ENCODE data around the gene FRMD8. TPM values are rescaled to one million over a fixed set of nuclear protein-coding genes. Genes with fewer than 3 reads are reported as not detected.
A peak's percentile ranks its signal among the peaks of the same experiment; 100 is the strongest.

Gene FRMD8
- total RNA-seq, 2 donors from 2014 or later, result 39.7 to 53.4 TPM

- peak; percentile 72 to 75 for DNase-seq (ENCODE audit: low spot score in 2 of 2)
- H3K36me3 Mint-ChIP-seq, result peaks cover 62 to 64% of the 10 kb centered on the region in 2 donors
- peak overlapping the region; percentile 99 to 100 for H3K27ac Mint-ChIP-seq
- ATAC-seq, result no peak
- H3K9me3 Mint-ChIP-seq, result peaks cover 0 to 10% of the 10 kb centered on the region in 2 donors
These were observed 38.0 kb downstream of the FRMD8 start for GRCh38 chr11:65424205-65425104.

DNA sequence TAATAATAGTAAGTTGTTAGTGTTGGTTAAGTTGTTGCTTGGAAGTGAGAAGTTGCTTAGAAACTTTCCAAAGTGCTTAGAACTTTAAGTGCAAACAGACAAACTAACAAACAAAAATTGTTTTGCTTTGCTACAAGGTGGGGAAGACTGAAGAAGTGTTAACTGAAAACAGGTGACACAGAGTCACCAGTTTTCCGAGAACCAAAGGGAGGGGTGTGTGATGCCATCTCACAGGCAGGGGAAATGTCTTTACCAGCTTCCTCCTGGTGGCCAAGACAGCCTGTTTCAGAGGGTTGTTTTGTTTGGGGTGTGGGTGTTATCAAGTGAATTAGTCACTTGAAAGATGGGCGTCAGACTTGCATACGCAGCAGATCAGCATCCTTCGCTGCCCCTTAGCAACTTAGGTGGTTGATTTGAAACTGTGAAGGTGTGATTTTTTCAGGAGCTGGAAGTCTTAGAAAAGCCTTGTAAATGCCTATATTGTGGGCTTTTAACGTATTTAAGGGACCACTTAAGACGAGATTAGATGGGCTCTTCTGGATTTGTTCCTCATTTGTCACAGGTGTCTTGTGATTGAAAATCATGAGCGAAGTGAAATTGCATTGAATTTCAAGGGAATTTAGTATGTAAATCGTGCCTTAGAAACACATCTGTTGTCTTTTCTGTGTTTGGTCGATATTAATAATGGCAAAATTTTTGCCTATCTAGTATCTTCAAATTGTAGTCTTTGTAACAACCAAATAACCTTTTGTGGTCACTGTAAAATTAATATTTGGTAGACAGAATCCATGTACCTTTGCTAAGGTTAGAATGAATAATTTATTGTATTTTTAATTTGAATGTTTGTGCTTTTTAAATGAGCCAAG lies 38.9 kb downstream of the FRMD8 start:
- ATAC-seq, result peak; percentile 9 to 29
- Mint-ChIP-seq H3K36me3 (peaks cover 58 to 63% of the 10 kb centered on the region in 2 donors), H3K9me3 (peaks cover 0 to 10% of the 10 kb centered on the region in 2 donors), H3K27ac (peak overlapping the region; percentile 99 to 100)
- peak; percentile 75 to 81 for DNase-seq (ENCODE audit: low spot score in 2 of 2)

- Mint-ChIP-seq H3K36me3 (peaks cover 58 to 63% of the 10 kb centered on the region in 2 donors), H3K27ac (peak overlapping the region; percentile 99 to 100), H3K9me3 (peaks cover 0 to 10% of the 10 kb centered on the region in 2 donors)
- DNase-seq (ENCODE audit: low spot score in 2 of 2) (peak in 1 of 2 donors; percentile 41), ATAC-seq (peak; percentile 32 to 40)
These were observed 39.8 kb downstream of the FRMD8 start for GRCh38 chr11:65425971-65426838.

GRCh38 chr11:65426839-65427690 lies 40.6 kb downstream of the FRMD8 start:
- DNase-seq (ENCODE audit: low spot score in 2 of 2), result peak in 1 of 2 donors; percentile 70
- Mint-ChIP-seq H3K36me3 (peaks cover 58 to 63% of the 10 kb centered on the region in 2 donors), H3K9me3 (peaks cover 0 to 10% of the 10 kb centered on the region in 2 donors), H3K27ac (peak overlapping the region; percentile 99 to 100)
- peak; percentile 3 to 10 for ATAC-seq

- Mint-ChIP-seq H3K36me3 (peaks cover 52 to 57% of the 10 kb centered on the region in 2 donors), H3K9me3 (peaks cover 0 to 10% of the 10 kb centered on the region in 2 donors), H3K27ac (peak overlapping the region; percentile 99 to 100)
- DNase-seq (ENCODE audit: low spot score in 2 of 2), result peak in 1 of 2 donors; percentile 71
- peak; percentile 5 to 12 for ATAC-seq
These were observed 41.5 kb downstream of the FRMD8 start for GRCh38 chr11:65427691-65428577.

DNA sequence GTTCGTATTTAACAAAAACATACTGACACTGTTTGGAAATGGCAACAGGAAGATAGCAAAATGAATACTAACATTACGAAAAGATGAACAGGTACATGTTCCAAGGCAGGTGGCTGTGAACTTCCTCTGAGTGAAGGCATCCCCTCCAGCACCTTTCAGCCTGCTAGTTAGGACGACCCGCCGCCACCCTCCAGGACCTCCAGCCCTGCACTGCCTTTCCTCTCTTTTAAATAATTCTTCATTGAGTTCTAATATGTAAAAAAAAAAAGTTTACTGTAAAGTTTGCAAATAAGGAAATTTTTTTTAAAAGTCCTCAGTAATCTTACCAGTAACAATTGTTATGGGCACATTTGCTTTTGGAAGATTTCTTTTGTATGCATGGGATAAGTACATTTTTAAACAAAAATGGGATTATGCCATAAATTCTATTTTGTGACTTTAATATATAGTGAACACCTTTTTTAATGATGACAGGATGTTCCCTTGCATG lies 42.2 kb downstream of the FRMD8 start:
- H3K27ac Mint-ChIP-seq, result peak overlapping the region; percentile 99 to 100
- peaks cover 45 to 54% of the 10 kb centered on the region in 2 donors for H3K36me3 Mint-ChIP-seq
- peaks cover 0 to 10% of the 10 kb centered on the region in 2 donors for H3K9me3 Mint-ChIP-seq
- DNase-seq (ENCODE audit: low spot score in 2 of 2) (peak in 1 of 2 donors; percentile 54), ATAC-seq (no peak)

DNA sequence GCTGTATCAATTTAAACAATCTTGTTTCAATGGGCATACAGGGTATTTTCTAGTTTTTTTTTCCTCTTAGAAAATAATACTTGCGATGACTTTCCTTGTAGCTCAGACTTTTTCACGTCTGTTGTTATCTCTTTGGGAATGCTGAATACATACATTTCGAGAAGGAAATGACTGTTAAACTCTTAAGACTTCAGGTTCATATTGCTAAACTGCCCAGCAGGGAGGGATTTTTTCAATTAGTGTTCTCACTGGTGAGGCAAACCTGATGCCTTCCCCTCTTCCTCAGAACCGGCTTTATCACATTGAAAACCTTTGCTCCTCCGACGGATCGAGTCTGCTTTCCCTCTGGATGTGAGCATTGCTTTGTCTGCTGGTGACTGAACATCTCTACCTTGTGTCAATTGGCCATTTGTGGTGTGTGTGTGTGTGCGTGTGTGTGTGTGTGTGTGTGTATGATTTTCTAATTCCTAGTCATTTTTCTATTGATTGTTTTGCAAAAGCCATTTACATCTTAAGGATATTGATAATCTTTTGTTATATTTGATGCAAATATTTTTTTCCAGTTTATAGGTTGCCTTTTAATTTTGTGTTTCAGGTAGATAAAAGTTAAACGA lies 42.7 kb downstream of the FRMD8 start:
- Mint-ChIP-seq H3K27ac (peak overlapping the region; percentile 85 to 99), H3K36me3 (peaks cover 40 to 51% of the 10 kb centered on the region in 2 donors), H3K9me3 (peaks cover 0 to 10% of the 10 kb centered on the region in 2 donors)
- DNase-seq (ENCODE audit: low spot score in 2 of 2) (peak in 1 of 2 donors; percentile 57), ATAC-seq (no peak)

DNA sequence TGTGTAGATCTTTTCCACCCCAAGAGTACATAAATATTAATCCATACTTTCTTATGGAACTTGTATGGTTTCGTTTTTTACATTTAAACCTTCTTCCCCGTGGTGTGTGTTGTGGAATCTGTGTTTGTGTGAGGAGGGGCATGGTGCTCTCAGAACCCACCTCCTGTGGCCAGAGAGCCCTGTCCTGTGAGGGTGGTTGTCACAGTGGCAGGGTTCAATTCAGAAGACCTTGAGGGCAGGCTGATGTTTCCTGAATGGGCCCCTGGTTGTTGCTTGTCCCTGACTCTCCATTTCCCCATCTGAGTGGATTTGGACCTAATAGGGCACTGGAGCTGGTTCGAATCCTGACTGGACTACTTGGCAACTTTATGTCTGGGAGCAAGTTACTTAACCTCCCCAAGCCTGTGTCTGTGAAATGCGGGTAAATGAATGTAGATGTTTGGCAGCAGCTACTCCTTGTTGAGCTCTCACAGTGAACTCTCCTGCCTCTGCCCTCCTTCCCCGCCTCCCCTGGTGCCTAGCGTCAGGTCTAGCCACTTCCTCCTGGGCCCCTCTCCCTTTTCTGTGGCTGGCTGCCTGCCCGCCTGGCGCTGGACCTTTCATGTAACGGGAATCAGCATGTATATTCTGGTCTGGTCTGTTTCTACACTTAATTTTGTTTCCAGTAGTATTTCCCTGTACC lies 43.4 kb downstream of the FRMD8 start:
- peak in 1 of 2 donors; percentile 2 for ATAC-seq
- DNase-seq (ENCODE audit: low spot score in 2 of 2), result peak in 1 of 2 donors; percentile 66
- peaks cover 33 to 51% of the 10 kb centered on the region in 2 donors for H3K36me3 Mint-ChIP-seq

GRCh38 chr11:65430406-65431217 lies 44.2 kb downstream of the FRMD8 start:
- no peak for ATAC-seq
- Mint-ChIP-seq H3K36me3 (peaks cover 30 to 51% of the 10 kb centered on the region in 2 donors), H3K9me3 (no peaks in the 10 kb centered on the region), H3K27ac (peak overlapping the region; percentile 85 to 99)
- no peak for DNase-seq (ENCODE audit: low spot score in 2 of 2)

More for the DNA sequence above, 43.4 kb downstream of the FRMD8 start:
- peak overlapping the region; percentile 85 to 99 for H3K27ac Mint-ChIP-seq
- H3K9me3 Mint-ChIP-seq, result peaks cover 0 to 4% of the 10 kb centered on the region in 2 donors

- DNase-seq (ENCODE audit: low spot score in 2 of 2) (peak in 1 of 2 donors; percentile 52), ATAC-seq (no peak)
- Mint-ChIP-seq H3K9me3 (no peaks in the 10 kb centered on the region), H3K36me3 (peaks cover 24 to 46% of the 10 kb centered on the region in 2 donors), H3K27ac (peak overlapping the region; percentile 67 to 85)
These were observed 45.1 kb downstream of the FRMD8 start for GRCh38 chr11:65431451-65432099.

DNA sequence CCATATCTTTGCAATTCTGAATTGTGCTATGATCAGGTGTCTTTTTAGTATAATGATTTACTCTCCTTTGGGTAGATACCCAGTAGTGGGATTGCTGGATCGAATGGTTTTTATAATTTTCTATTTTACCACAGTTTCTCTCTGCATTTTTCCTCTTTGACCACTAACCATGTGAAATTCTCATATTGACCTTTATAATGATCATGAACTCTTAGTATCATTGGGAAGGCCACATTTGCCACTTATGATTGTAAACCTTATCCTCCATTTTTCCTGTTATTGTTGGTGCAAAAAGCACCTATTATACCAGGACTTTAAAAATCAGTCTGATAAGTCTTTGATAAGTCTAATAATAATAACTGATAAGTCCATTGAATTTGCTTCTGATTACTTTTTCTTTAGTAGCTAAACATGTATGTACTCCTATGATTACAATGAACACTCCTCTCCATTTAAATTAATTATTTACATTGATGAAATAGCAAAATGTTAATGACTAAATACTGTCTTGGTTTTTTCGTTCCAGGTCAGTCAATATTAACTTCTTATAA lies 45.7 kb downstream of the FRMD8 start:
- Mint-ChIP-seq H3K36me3 (peaks cover 18 to 42% of the 10 kb centered on the region in 2 donors), H3K27ac (peak overlapping the region; percentile 67 to 85), H3K9me3 (no peaks in the 10 kb centered on the region)
- no peak for DNase-seq (ENCODE audit: low spot score in 2 of 2)
- ATAC-seq, result no peak

Data from activated naive CD4-positive, alpha-beta T cell treated with anti-CD3 and anti-CD28 coated beads, Interleukin-2, amount 50 U/mL, for 72 hours (primary cell).